ENCODE measurements around the gene SLC17A5. TPM values are rescaled to one million over a fixed set of nuclear protein-coding genes. Genes with fewer than 3 reads are reported as not detected.
"Not testable (repeated sequence)": the region's sequence is repeated elsewhere in the genome, so short reads cannot be mapped to it uniquely, and the experiment has no call there.

Gene SLC17A5
- total RNA-seq, 1 experiment from 2014 or later: 16.9 TPM

DNA sequence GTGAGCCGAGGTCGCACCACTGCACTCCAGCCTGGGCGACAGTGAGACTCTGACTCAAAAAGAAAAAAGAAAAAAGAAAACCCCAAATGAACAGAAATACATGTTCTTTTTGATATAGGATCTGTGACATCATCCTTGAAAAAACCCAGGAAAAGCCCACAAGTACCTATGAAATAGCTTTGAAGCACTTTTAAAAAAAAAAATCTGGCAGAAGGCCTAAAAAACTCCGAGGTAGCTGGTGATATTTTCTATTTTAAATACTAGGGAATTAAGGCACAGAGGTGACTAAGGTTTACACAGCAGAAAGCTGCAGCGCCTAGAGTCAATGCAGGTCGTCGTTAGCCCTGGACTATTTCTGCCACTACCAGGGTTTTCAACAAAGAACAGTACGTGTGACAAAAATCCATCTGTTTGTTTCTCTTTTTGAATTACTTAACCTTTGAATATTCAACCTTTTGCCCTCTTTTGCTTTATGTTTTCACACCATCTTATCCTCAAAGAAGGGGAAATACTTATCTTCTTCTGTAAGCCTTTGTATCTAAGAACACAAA, 93.5 kb downstream of the SLC17A5 start:
- Histone ChIP-seq H3K4me3 (no peak overlapping the region), H3K9me2 (ENCODE audit: insufficient read depth) (no peaks in the 10 kb centered on the region), H3K27me3 (ENCODE audit: insufficient read depth, low read depth) (no peaks in the 10 kb centered on the region), H4K20me1 (ENCODE audit: insufficient read depth) (no peaks in the 10 kb centered on the region), H3K79me2 (ENCODE audit: low read depth) (no peaks in the 10 kb centered on the region), H3K27ac (no peak overlapping the region), H3K36me3 (ENCODE audit: low read depth) (no peaks in the 10 kb centered on the region), H3K9me3 (ENCODE audit: insufficient read depth, low read depth) (no peaks in the 10 kb centered on the region), H2AFZ (peak overlapping the region; percentile 70; the same call in 1 of the 2 replicates), H3K4me2 (no peak overlapping the region), H3K4me1 (replicated peaks; ENCODE audit: insufficient read depth) (0 out of 2 replicates have a peak, but pooled peaks cover under 1% of the 10 kb centered on the region), H3F3A (ENCODE audit: insufficient read depth, low read depth) (peaks cover 5% of the 10 kb centered on the region; the same call in 1 of the 2 replicates)
- no TSS peak for BruUV-seq (replicated peaks)
- DNase-seq: no peak
- CTCF ChIA-PET: no interaction called here
- POLR2A ChIA-PET (ENCODE audit: unreplicated experiment): interaction anchor here (0.6 kb wide), 1 partner anchor 40 kb away, joined by 15 read pairs; no protein-coding TSS in a partner anchor
- TF ChIP-seq CTCF (conservative IDR thresholded peaks at IDR 0.05) (no peak), EZH2 (IDR thresholded peaks at IDR 0.05; ENCODE audit: low read depth) (no peak)
- intact Hi-C loops (cut with micrococcal nuclease; ENCODE audit: unreplicated experiment): no loop called here

GRCh38 chr6:73559399-73559794, 94.4 kb downstream of the SLC17A5 start:
- H3K4me3 ChIP-seq; CTCF ChIA-PET; H2AFZ ChIP-seq; H3F3A ChIP-seq (ENCODE audit: insufficient read depth, low read depth); BruUV-seq (replicated peaks); H3K79me2 ChIP-seq (ENCODE audit: low read depth); DNase-seq; H3K9me2 ChIP-seq (ENCODE audit: insufficient read depth); H3K4me2 ChIP-seq; H4K20me1 ChIP-seq (ENCODE audit: insufficient read depth); H3K9me3 ChIP-seq (ENCODE audit: insufficient read depth, low read depth); intact Hi-C loops (cut with micrococcal nuclease; ENCODE audit: unreplicated experiment); H3K27me3 ChIP-seq (ENCODE audit: insufficient read depth, low read depth); POLR2A ChIA-PET (ENCODE audit: unreplicated experiment); H3K36me3 ChIP-seq (ENCODE audit: low read depth); H3K27ac ChIP-seq; H3K4me1 ChIP-seq (replicated peaks; ENCODE audit: insufficient read depth): not testable (repeated sequence)

DNA sequence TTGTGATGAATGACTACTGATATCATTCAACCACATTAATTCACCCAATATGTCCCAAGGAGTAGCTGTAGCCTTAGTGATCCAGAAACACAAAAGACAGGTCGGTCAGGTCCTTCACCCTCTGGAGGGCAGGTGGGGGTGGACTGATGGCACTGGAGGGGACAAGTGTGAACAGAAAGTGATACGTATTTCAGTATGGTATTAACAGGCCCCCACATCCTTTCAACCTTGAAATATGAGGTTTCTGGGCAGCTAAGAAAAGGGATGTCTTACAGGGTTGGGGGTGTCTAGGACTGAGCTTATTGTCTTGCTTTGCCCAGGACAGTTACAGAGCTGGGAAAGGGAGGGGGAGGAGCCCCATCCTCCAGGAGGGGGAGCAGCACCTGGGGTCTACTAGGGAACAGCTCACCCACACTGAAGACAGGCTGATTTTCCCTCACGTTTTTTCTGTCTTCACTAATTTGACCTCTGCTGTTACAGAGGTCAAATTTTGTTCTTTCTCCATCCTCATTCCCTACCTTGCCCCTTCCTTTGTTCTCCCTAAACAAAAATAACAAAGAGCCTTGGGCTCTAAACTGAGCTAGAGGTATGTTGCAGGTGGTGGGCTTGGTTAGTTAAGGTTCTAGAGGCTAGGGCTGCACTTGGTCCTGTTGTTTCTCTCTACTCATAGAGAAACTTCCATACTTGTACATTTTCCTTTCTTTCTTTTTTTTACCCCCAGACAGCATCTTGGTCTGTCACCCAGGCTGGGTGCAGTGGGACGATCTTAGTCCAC, 95.0 kb downstream of the SLC17A5 start:
- H3K27ac ChIP-seq: no peak overlapping the region
- no peak overlapping the region for H3K4me3 ChIP-seq
- no peaks in the 10 kb centered on the region for H3K4me1 ChIP-seq (replicated peaks; ENCODE audit: insufficient read depth)
- no peak for TF ChIP-seq EZH2 (IDR thresholded peaks at IDR 0.05; ENCODE audit: low read depth)
- TF ChIP-seq CTCF (conservative IDR thresholded peaks at IDR 0.05): no peak
- ChIA-PET POLR2A (ENCODE audit: unreplicated experiment) (interaction anchor here (0.6 kb wide), 1 partner anchor 1413 kb away, joined by 6 read pairs; no protein-coding TSS in a partner anchor), CTCF (no interaction called here)
- no peaks in the 10 kb centered on the region for H4K20me1 ChIP-seq (ENCODE audit: insufficient read depth)
- intact Hi-C loops (cut with micrococcal nuclease; ENCODE audit: unreplicated experiment): no loop called here
- no peak for DNase-seq
- H3F3A ChIP-seq (ENCODE audit: insufficient read depth, low read depth): peaks cover 5% of the 10 kb centered on the region; the same call in 1 of the 2 replicates
- no peaks in the 10 kb centered on the region for H3K36me3 ChIP-seq (ENCODE audit: low read depth)
- H2AFZ ChIP-seq: no peak overlapping the region
- H3K79me2 ChIP-seq (ENCODE audit: low read depth): no peaks in the 10 kb centered on the region
- no TSS peak for BruUV-seq (replicated peaks)
- H3K9me3 ChIP-seq (ENCODE audit: insufficient read depth, low read depth): no peaks in the 10 kb centered on the region
- no peaks in the 10 kb centered on the region for H3K27me3 ChIP-seq (ENCODE audit: insufficient read depth, low read depth)
- H3K4me2 ChIP-seq: no peak overlapping the region
- no peaks in the 10 kb centered on the region for H3K9me2 ChIP-seq (ENCODE audit: insufficient read depth)
